ENCODE data around the gene AFAP1. TPM values are rescaled to one million over a fixed set of nuclear protein-coding genes. Genes with fewer than 3 reads are reported as not detected.

The AFAP1 gene
- total RNA-seq, 1 donor from 2014 or later, result 84.9 TPM

DNA sequence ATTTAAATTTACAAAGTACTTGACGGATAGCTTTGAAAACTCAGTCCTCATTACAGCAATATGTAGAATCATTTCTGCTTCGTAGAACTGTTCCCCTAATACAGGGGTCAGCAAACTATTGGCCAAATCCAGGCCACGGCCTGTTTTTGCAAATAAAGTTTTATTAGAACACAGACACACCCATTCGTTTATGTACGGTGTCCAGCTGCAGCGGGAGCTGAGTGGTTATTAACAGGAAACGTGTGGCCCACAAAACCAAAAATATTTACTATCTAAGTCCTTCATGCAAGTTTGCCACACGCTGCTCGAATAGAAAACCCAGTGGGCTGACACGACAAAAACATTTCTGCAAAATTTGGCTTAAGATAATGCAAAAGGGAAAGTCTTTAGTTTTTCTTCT, 146.5 kb downstream of the AFAP1 start:
- Histone ChIP-seq H3K4me1 (peaks cover 0 to 4% of the 10 kb centered on the region in 2 donors), H3K27ac (no peak overlapping the region), H3K9me3 (no peaks in the 10 kb centered on the region), H3K27me3 (no peaks in the 10 kb centered on the region), H3K36me3 (peaks cover 0 to 13% of the 10 kb centered on the region in 2 donors), H3K4me3 (no peak overlapping the region)
- no peak for DNase-seq (ENCODE audit: low spot score in 2 of 2)
- TF ChIP-seq CTCF (IDR thresholded peaks at IDR 0.05), result no peak
- intact Hi-C loops (cut with DNase I), result no loop called here

DNA sequence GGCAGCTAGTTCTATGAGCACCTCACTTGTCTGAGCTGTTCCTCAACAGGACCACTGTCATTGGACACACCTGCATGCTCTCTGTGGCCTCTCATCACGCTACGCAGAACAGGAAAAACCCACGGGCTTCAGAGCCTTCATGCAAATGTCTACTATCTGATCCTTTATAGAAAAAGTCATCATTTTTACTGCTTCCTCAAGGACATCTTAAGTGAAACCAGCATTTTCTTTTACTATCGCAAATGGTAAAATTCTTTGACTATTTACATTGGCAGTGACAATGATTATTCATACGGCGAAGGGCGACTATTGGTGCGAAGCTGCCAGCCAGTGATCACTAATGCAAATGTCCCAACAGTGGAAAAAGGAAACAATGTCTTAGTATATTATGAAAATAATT, 147.0 kb downstream of the AFAP1 start:
- no peaks in the 10 kb centered on the region for H3K27me3 ChIP-seq
- H3K36me3 ChIP-seq, result peaks cover 0 to 13% of the 10 kb centered on the region in 2 donors
- H3K4me3 ChIP-seq, result no peak overlapping the region
- no peak overlapping the region for H3K27ac ChIP-seq
- DNase-seq (ENCODE audit: low spot score in 2 of 2), result no peak
- no peak for TF ChIP-seq CTCF (IDR thresholded peaks at IDR 0.05)
- no peaks in the 10 kb centered on the region for H3K9me3 ChIP-seq
- intact Hi-C loops (cut with DNase I), result no loop called here
- peaks cover 0 to 4% of the 10 kb centered on the region in 2 donors for H3K4me1 ChIP-seq

DNA sequence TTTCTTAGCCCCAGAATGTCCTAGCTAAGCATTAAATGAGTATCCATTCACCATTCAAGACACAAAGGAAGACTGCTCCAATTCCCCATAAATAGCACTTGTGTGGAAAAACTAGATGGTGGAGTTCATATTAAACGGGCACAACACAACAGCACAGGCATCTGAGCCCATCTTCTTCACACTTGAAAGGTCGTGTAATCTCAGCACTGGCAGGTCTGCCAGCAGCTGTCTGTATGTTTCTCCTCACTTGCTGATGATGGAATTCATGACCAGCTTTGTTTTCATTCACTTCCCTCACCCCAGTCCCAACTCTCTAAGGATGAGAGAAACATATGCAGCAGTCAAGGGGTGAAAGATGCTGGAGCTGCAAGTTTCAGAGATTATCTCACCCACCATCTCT, 148.7 kb downstream of the AFAP1 start:
- no peak for DNase-seq (ENCODE audit: low spot score in 2 of 2)
- no peaks in the 10 kb centered on the region for H3K27me3 ChIP-seq
- no peak for TF ChIP-seq CTCF (IDR thresholded peaks at IDR 0.05)
- no peaks in the 10 kb centered on the region for H3K9me3 ChIP-seq
- H3K4me1 ChIP-seq, result peaks cover 0 to 4% of the 10 kb centered on the region in 2 donors
- H3K27ac ChIP-seq, result no peak overlapping the region
- no peak overlapping the region for H3K4me3 ChIP-seq
- intact Hi-C loops (cut with DNase I), result no loop called here
- peaks cover 0 to 9% of the 10 kb centered on the region in 2 donors for H3K36me3 ChIP-seq

- DNase-seq (ENCODE audit: low spot score in 2 of 2), result no peak
- no peak overlapping the region for H3K4me3 ChIP-seq
- intact Hi-C loops (cut with DNase I), result no loop called here
- H3K4me1 ChIP-seq, result peaks cover 0 to 4% of the 10 kb centered on the region in 2 donors
- TF ChIP-seq CTCF (IDR thresholded peaks at IDR 0.05), result no peak
- no peaks in the 10 kb centered on the region for H3K27me3 ChIP-seq
- no peaks in the 10 kb centered on the region for H3K9me3 ChIP-seq
- H3K36me3 ChIP-seq, result peaks cover 9 to 10% of the 10 kb centered on the region in 2 donors
- H3K27ac ChIP-seq, result no peak overlapping the region
Observed at GRCh38 chr4:7790023-7790422, 149.6 kb downstream of the AFAP1 start.

- DNase-seq (ENCODE audit: low spot score in 2 of 2), result no peak
- Histone ChIP-seq H3K4me1 (peaks cover 0 to 4% of the 10 kb centered on the region in 2 donors), H3K9me3 (no peaks in the 10 kb centered on the region), H3K36me3 (peaks cover 9 to 11% of the 10 kb centered on the region in 2 donors), H3K27ac (peak overlapping the region in 1 of 2 donors; percentile 46), H3K4me3 (no peak overlapping the region), H3K27me3 (no peaks in the 10 kb centered on the region)
- intact Hi-C loops (cut with DNase I), result no loop called here
- TF ChIP-seq CTCF (IDR thresholded peaks at IDR 0.05), result no peak
Observed at GRCh38 chr4:7788694-7789425, 150.8 kb downstream of the AFAP1 start.
